OCI-LY1 (cell line): ENCODE results near the gene POLR3B.

ENCODE experiments used
- H2AFZ ChIP-seq: fragments of 200-600 bp; sonication (generic), shearing (Covaris generic); 2 replicates; pipeline ENCODE4 v1.6.0; 2014; ENCODE audit warnings: antibody characterized with exemption, mild to moderate bottlenecking, low read length
- H3F3A ChIP-seq: fragments of 200-600 bp; sonication (generic), shearing (Covaris generic); 2 replicates; pipeline ENCODE4 v1.6.0; 2014; ENCODE audit warnings: mild to moderate bottlenecking, antibody characterized with exemption, low read length, moderate library complexity; ENCODE audit not compliant: insufficient read depth
- H3K27ac ChIP-seq: fragments of 200-600 bp; sonication (generic); 2 replicates; pipeline ENCODE4 v1.5.1; 2014; ENCODE audit warnings: low read length, mixed run types, mild to moderate bottlenecking, low read depth; ENCODE audit not compliant: poor library complexity, severe bottlenecking
- H3K27me3 ChIP-seq: fragments of 200-600 bp; sonication (generic); 2 replicates; pipeline ENCODE4 v1.6.0; 2014; ENCODE audit warnings: antibody characterized with exemption, mild to moderate bottlenecking, low read length, moderate library complexity; ENCODE audit not compliant: insufficient read depth
- H3K36me3 ChIP-seq: fragments of 200-600 bp; sonication (generic); 2 replicates; pipeline ENCODE4 v1.6.1; 2014; ENCODE audit warnings: mild to moderate bottlenecking, antibody characterized with exemption, low read length, moderate library complexity, mixed read lengths; ENCODE audit not compliant: insufficient read depth
- H3K4me1 ChIP-seq: fragments of 200-600 bp; sonication (generic); 2 replicates; pipeline ENCODE4 v1.5.1; 2014; ENCODE audit warnings: mild to moderate bottlenecking, low read length, moderate library complexity; ENCODE audit not compliant: insufficient read depth, severe bottlenecking
- H3K4me2 ChIP-seq: fragments of 200-600 bp; sonication (generic), shearing (Covaris generic); 2 replicates; pipeline ENCODE4 v1.6.1; 2014; ENCODE audit warnings: low read length
- H3K4me3 ChIP-seq: fragments of 200-600 bp; sonication (generic); 2 replicates; pipeline ENCODE4 v1.5.1; 2014; ENCODE audit warnings: low read length, low read depth, mild to moderate bottlenecking, mixed read lengths; ENCODE audit not compliant: poor library complexity, severe bottlenecking
- H3K79me2 ChIP-seq: fragments of 200-600 bp; shearing (Covaris generic); 2 replicates; pipeline ENCODE4 v1.6.1; 2016; ENCODE audit warnings: mixed run types, low read length, mixed read lengths; ENCODE audit not compliant: insufficient read depth
- H3K9ac ChIP-seq: fragments of 200-600 bp; sonication (generic), shearing (Covaris generic); 2 replicates; pipeline ENCODE4 v1.6.1; 2014; ENCODE audit warnings: mild to moderate bottlenecking, low read length, mixed read lengths
- H3K9me2 ChIP-seq: fragments of 200-600 bp; sonication (generic), shearing (Covaris generic); 2 replicates; pipeline ENCODE4 v1.6.1; 2014; ENCODE audit warnings: low read depth, mild to moderate bottlenecking, low read length, mixed read lengths
- H3K9me3 ChIP-seq: fragments of 200-600 bp; shearing (Covaris generic); 2 replicates; pipeline ENCODE4 v1.6.1; 2014; ENCODE audit warnings: low read length, mixed read lengths
- H4K20me1 ChIP-seq: fragments of 200-600 bp; sonication (generic), shearing (Covaris generic); 2 replicates; pipeline ENCODE4 v1.6.0; 2016; ENCODE audit warnings: mild to moderate bottlenecking, low read length; ENCODE audit not compliant: insufficient read depth
- EZH2 ChIP-seq: fragments of 200-600 bp; sonication (generic), shearing (Covaris generic); IDR thresholded peaks from 2 replicates; pipeline ENCODE4 v1.8.0; 2017; ENCODE audit warnings: borderline replicate concordance, mixed run types, mild to moderate bottlenecking, antibody characterized with exemption, low read length, moderate library complexity, mixed read lengths
- TF ChIP-seq, protein P1 (sequence below): fragments of 200-600 bp; sonication (generic), shearing (Covaris generic); IDR thresholded peaks from 2 replicates; pipeline ENCODE4 v1.5.1; 2017; ENCODE audit warnings: mild to moderate bottlenecking, antibody characterized with exemption, low read length, moderate library complexity, mixed read lengths

POLR3B gene

DNA sequence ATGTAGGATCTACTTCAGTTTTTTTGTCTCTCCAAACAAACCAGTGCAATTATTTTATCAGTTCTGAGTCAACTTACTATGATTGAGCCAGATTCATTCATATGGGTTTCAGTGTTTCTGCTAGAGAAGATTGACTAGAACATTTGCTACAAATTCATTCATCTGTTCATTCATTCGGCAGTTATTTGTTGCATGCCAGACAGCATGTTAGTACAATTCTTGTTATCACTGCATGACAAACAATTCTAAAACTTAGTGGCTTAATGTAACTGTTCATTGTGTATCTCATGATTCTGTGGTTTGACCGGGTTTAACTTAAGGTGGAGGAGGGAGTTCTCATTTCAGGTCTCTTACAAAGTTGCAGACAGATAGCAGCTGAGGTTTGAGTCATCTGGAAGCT is 52.3 kb downstream of the POLR3B start:
- Histone ChIP-seq H2AFZ (no peak overlapping the region), H4K20me1 (no peaks in the 10 kb centered on the region), H3K4me3 (no peak overlapping the region), H3F3A (no peaks in the 10 kb centered on the region), H3K4me2 (no peak overlapping the region), H3K9me3 (no peaks in the 10 kb centered on the region), H3K9ac (no peak overlapping the region), H3K79me2 (no peaks in the 10 kb centered on the region), H3K36me3 (peaks cover 20% of the 10 kb centered on the region; the same call in 1 of the 2 replicates), H3K27me3 (no peaks in the 10 kb centered on the region), H3K9me2 (no peaks in the 10 kb centered on the region), H3K27ac (no peak overlapping the region), H3K4me1 (no peaks in the 10 kb centered on the region)
- TF ChIP-seq, protein P1, sequence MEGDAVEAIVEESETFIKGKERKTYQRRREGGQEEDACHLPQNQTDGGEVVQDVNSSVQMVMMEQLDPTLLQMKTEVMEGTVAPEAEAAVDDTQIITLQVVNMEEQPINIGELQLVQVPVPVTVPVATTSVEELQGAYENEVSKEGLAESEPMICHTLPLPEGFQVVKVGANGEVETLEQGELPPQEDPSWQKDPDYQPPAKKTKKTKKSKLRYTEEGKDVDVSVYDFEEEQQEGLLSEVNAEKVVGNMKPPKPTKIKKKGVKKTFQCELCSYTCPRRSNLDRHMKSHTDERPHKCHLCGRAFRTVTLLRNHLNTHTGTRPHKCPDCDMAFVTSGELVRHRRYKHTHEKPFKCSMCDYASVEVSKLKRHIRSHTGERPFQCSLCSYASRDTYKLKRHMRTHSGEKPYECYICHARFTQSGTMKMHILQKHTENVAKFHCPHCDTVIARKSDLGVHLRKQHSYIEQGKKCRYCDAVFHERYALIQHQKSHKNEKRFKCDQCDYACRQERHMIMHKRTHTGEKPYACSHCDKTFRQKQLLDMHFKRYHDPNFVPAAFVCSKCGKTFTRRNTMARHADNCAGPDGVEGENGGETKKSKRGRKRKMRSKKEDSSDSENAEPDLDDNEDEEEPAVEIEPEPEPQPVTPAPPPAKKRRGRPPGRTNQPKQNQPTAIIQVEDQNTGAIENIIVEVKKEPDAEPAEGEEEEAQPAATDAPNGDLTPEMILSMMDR, result no peak
- no peak for TF ChIP-seq EZH2

DNA sequence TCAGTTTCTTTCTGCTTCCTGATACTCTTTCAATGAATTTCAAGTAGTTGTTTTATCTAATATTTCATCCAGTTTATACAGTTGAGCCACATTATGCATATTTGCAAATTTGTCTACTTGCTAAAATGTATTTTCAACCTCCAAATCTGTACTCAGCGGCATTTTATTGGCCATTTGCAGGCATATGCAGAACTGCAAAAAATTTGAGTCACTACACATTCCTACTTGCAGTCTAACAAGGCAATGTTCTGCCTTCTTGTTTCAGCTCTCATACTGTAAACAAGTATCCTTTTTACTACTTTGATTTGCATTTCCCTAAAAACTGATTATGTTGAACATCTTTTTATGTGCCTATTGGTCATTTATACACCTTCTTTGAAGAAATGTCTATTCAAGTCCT is 55.0 kb downstream of the POLR3B start:
- Histone ChIP-seq H3K27ac (no peak overlapping the region), H3F3A (no peaks in the 10 kb centered on the region), H3K4me2 (no peak overlapping the region), H3K9me2 (no peaks in the 10 kb centered on the region), H2AFZ (no peak overlapping the region), H3K36me3 (peaks cover 20% of the 10 kb centered on the region; the same call in 1 of the 2 replicates), H3K4me3 (no peak overlapping the region), H3K27me3 (no peaks in the 10 kb centered on the region), H3K79me2 (no peaks in the 10 kb centered on the region), H3K9ac (no peak overlapping the region), H3K9me3 (no peaks in the 10 kb centered on the region), H3K4me1 (no peaks in the 10 kb centered on the region), H4K20me1 (no peaks in the 10 kb centered on the region)
- TF ChIP-seq, protein P1, result no peak
- TF ChIP-seq EZH2, result no peak

DNA sequence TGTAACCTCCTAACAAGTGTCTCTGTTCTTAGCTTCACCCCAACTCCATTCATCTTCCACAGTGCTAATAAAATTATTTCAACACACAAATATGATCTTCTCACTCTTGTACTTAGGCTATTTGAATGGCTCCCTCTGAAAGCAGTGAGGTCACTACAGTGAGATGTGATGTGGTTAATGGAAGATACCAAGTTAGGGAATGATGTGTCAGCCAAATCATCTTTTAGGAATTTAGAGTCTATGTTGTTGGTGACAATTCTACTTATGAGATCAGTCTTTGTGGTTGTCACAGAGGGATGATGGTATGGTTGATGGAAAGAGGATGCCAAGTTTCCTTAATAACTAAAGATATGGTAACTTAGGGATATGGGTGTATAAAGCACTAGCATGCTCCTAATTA is 57.6 kb downstream of the POLR3B start:
- H3K9me2 ChIP-seq, result no peaks in the 10 kb centered on the region
- no peak overlapping the region for H3K4me2 ChIP-seq
- no peaks in the 10 kb centered on the region for H3K79me2 ChIP-seq
- no peaks in the 10 kb centered on the region for H3K4me1 ChIP-seq
- H3K27ac ChIP-seq, result no peak overlapping the region
- H3K9me3 ChIP-seq, result no peaks in the 10 kb centered on the region
- no peak overlapping the region for H3K9ac ChIP-seq
- TF ChIP-seq EZH2, result no peak
- TF ChIP-seq, protein P1, result no peak
- no peaks in the 10 kb centered on the region for H3F3A ChIP-seq
- peaks cover 16% of the 10 kb centered on the region; the same call in 1 of the 2 replicates for H3K36me3 ChIP-seq
- H4K20me1 ChIP-seq, result no peaks in the 10 kb centered on the region
- no peaks in the 10 kb centered on the region for H3K27me3 ChIP-seq
- H2AFZ ChIP-seq, result no peak overlapping the region
- no peak overlapping the region for H3K4me3 ChIP-seq
